Astrocyte of the hippocampus (primary cell): ENCODE measurements around the gene CSPG5.

Experiments
- DNase-seq: peaks from one replicate; pipeline ENCODE4 v3.0.0; 2011; ENCODE audit warnings: low read depth, low spot score

CSPG5 gene

GRCh38 chr3:47588053-47588452 is 9.4 kb upstream of the CSPG5 start:
- no peak for DNase-seq

- DNase-seq, result peak; percentile 93
These were observed 8.1 kb upstream of the CSPG5 start for GRCh38 chr3:47586746-47587145.

GRCh38 chr3:47583320-47584075 is 4.8 kb upstream of the CSPG5 start:
- DNase-seq, result no peak

GRCh38 chr3:47581835-47582234 is 3.2 kb upstream of the CSPG5 start:
- no peak for DNase-seq

- DNase-seq, result no peak
These were observed 2.8 kb upstream of the CSPG5 start for GRCh38 chr3:47581422-47581821.

GRCh38 chr3:47580481-47580880 is 1.8 kb upstream of the CSPG5 start:
- no peak for DNase-seq

- no peak for DNase-seq
These were observed 1.2 kb upstream of the CSPG5 start for GRCh38 chr3:47579875-47580274.

GRCh38 chr3:47578119-47578632 is 489 bp downstream of the CSPG5 start:
- DNase-seq, result peak; percentile 46

- DNase-seq, result peak; percentile 40
These were observed 1.0 kb downstream of the CSPG5 start for GRCh38 chr3:47577583-47578118.

GRCh38 chr3:47573190-47574172 is 5.2 kb downstream of the CSPG5 start:
- DNase-seq, result peak; percentile 51

GRCh38 chr3:47571391-47572175 is 7.1 kb downstream of the CSPG5 start:
- DNase-seq, result peak; percentile 57

- no peak for DNase-seq
These were observed 9.8 kb downstream of the CSPG5 start for GRCh38 chr3:47568901-47569300.

GRCh38 chr3:47567149-47567548 is 11.5 kb downstream of the CSPG5 start:
- DNase-seq, result no peak

- no peak for DNase-seq
These were observed 12.0 kb downstream of the CSPG5 start for GRCh38 chr3:47566667-47567066.

- DNase-seq, result no peak
These were observed 12.7 kb downstream of the CSPG5 start for GRCh38 chr3:47565734-47566550.

- no peak for DNase-seq
These were observed 22.3 kb downstream of the CSPG5 start for GRCh38 chr3:47556351-47556750.

- no peak for DNase-seq
These were observed 24.3 kb downstream of the CSPG5 start for GRCh38 chr3:47554335-47554734.

- DNase-seq, result no peak
These were observed 25.3 kb downstream of the CSPG5 start for GRCh38 chr3:47553407-47553806.

- peak; percentile 54 for DNase-seq
These were observed 36.0 kb downstream of the CSPG5 start for GRCh38 chr3:47542471-47543173.

GRCh38 chr3:47541583-47542108 is 37.0 kb downstream of the CSPG5 start:
- DNase-seq, result no peak
